Mesendoderm (in vitro differentiated cells): ENCODE data around the gene FHAD1.

Experiments
- DNase-seq: peaks from one replicate; pipeline ENCODE4 v3.0.0; 2013
- H2AK5ac ChIP-seq: 2 replicates; pipeline ENCODE4 v1.6.1; 2013; ENCODE audit warnings: low read length, inconsistent platforms
- H2BK120ac ChIP-seq: 2 replicates; pipeline ENCODE4 v1.6.1; 2013; ENCODE audit warnings: low read depth, mild to moderate bottlenecking, low read length, moderate library complexity, mixed read lengths
- H2BK15ac ChIP-seq: replicated peaks from 2 replicates; pipeline ENCODE4 v1.6.1; 2013; ENCODE audit warnings: low read depth, mild to moderate bottlenecking, moderate library complexity
- H2BK5ac ChIP-seq: 2 replicates; pipeline ENCODE4 v1.6.1; 2013; ENCODE audit warnings: low read length, inconsistent platforms
- H3K18ac ChIP-seq: 2 replicates; pipeline ENCODE4 v1.6.1; 2013; ENCODE audit warnings: mild to moderate bottlenecking, low read length, mixed read lengths
- H3K23ac ChIP-seq: one replicate; pipeline ENCODE4 v1.6.1; 2013; ENCODE audit warnings: low read length
- H3K27ac ChIP-seq: 2 replicates; pipeline ENCODE4 v1.5.1; 2013; ENCODE audit warnings: low read depth, mild to moderate bottlenecking, inconsistent platforms, low read length, moderate library complexity
- H3K27me3 ChIP-seq: 2 replicates; pipeline ENCODE4 v1.6.1; 2013; ENCODE audit warnings: low read length, control low read depth, mild to moderate bottlenecking, inconsistent platforms; ENCODE audit not compliant: insufficient read depth, poor library complexity
- H3K36me3 ChIP-seq: 2 replicates; pipeline ENCODE4 v1.6.1; 2013; ENCODE audit warnings: low read length, inconsistent platforms; ENCODE audit not compliant: control insufficient read depth, insufficient read depth
- H3K4ac ChIP-seq: one replicate; pipeline ENCODE4 v1.6.1; 2013; ENCODE audit warnings: low read depth, mild to moderate bottlenecking, low read length, moderate library complexity
- H3K4me1 ChIP-seq: 2 replicates; pipeline ENCODE4 v1.6.1; 2013; ENCODE audit warnings: low read depth, low read length, inconsistent platforms; ENCODE audit not compliant: control insufficient read depth
- H3K4me2 ChIP-seq: 2 replicates; pipeline ENCODE4 v1.6.1; 2013; ENCODE audit warnings: low read length
- H3K4me3 ChIP-seq: 2 replicates; pipeline ENCODE4 v1.5.1; 2013; ENCODE audit warnings: mild to moderate bottlenecking, low read length
- H3K56ac ChIP-seq: one replicate; pipeline ENCODE4 v1.6.1; 2013; ENCODE audit warnings: low read length
- H3K79me1 ChIP-seq: 2 replicates; pipeline ENCODE4 v1.6.1; 2013; ENCODE audit warnings: low read length, inconsistent platforms
- H3K79me2 ChIP-seq: 2 replicates; pipeline ENCODE4 v1.6.1; 2013; ENCODE audit warnings: mild to moderate bottlenecking, low read length; ENCODE audit not compliant: control insufficient read depth, insufficient read depth
- H3K9ac ChIP-seq: 2 replicates; pipeline ENCODE4 v1.6.1; 2013; ENCODE audit warnings: low read length, inconsistent platforms
- H4K5ac ChIP-seq: one replicate; pipeline ENCODE4 v1.6.1; 2013; ENCODE audit warnings: low read length
- H4K8ac ChIP-seq: one replicate; pipeline ENCODE4 v1.6.1; 2013; ENCODE audit warnings: low read depth, mild to moderate bottlenecking, control low read depth, low read length, moderate library complexity
- WGBS: extraction: QIAGEN DNeasy Blood & Tissue Kit; methylation state at CpG from one replicate; pipeline ENCODE4 v1.1.7; 2013; ENCODE audit warnings: low lambda C conversion rate, missing lambda C conversion rate; ENCODE audit not compliant: insufficient coverage; ENCODE audit errors: extremely low coverage; 5-methylcytosine and 5-hydroxymethylcytosine counted together

FHAD1 gene

GRCh38 chr1:15362096-15362736, 115.2 kb downstream of the FHAD1 start:
- Histone ChIP-seq H4K5ac (no peak overlapping the region), H3K18ac (no peak overlapping the region), H2BK15ac (no peak overlapping the region), H3K27ac (no peak overlapping the region), H2BK5ac (no peak overlapping the region), H3K36me3 (no peaks in the 10 kb centered on the region), H4K8ac (no peak overlapping the region), H3K9ac (no peak overlapping the region), H3K56ac (no peak overlapping the region), H2AK5ac (no peak overlapping the region), H3K4me2 (no peak overlapping the region), H3K23ac (no peak overlapping the region), H3K4me3 (no peak overlapping the region), H3K27me3 (no peaks in the 10 kb centered on the region), H3K79me1 (no peaks in the 10 kb centered on the region), H3K79me2 (no peaks in the 10 kb centered on the region), H2BK120ac (no peak overlapping the region), H3K4me1 (no peaks in the 10 kb centered on the region), H3K4ac (no peak overlapping the region)
- no CpG with 5 or more reads among the region's 13 CpGs for WGBS
- DNase-seq, result no peak

DNA sequence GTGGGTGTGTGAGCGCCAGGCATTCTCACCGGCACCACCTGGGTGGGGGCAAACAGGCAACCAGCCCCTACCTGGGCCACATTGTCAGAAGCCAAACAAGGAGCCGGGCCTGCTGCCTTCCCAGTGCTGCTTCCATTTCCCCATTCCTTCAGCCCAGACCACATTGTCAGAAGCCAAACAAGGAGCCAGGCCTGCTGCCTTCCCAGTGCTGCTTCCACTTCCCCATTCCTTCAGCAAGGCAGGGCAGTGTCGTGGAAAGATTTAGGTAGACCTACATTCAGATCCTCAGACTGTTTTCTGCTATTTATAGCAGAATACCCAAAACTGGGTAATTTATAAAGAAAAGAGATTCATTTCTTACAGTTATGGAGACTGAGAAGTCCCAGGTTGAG, 115.7 kb downstream of the FHAD1 start:
- H4K8ac ChIP-seq, result no peak overlapping the region
- H3K23ac ChIP-seq, result no peak overlapping the region
- no peak overlapping the region for H4K5ac ChIP-seq
- no peaks in the 10 kb centered on the region for H3K36me3 ChIP-seq
- H3K79me1 ChIP-seq, result no peaks in the 10 kb centered on the region
- no peaks in the 10 kb centered on the region for H3K79me2 ChIP-seq
- DNase-seq, result no peak
- no peak overlapping the region for H3K9ac ChIP-seq
- no peak overlapping the region for H2AK5ac ChIP-seq
- H3K27ac ChIP-seq, result no peak overlapping the region
- H3K4me3 ChIP-seq, result no peak overlapping the region
- H2BK5ac ChIP-seq, result no peak overlapping the region
- H3K56ac ChIP-seq, result no peak overlapping the region
- H2BK15ac ChIP-seq, result no peak overlapping the region
- H3K4me2 ChIP-seq, result no peak overlapping the region
- no peaks in the 10 kb centered on the region for H3K27me3 ChIP-seq
- no peaks in the 10 kb centered on the region for H3K4me1 ChIP-seq
- H3K18ac ChIP-seq, result no peak overlapping the region
- H2BK120ac ChIP-seq, result no peak overlapping the region
- H3K4ac ChIP-seq, result no peak overlapping the region
- no CpG with 5 or more reads among the region's 4 CpGs for WGBS

DNA sequence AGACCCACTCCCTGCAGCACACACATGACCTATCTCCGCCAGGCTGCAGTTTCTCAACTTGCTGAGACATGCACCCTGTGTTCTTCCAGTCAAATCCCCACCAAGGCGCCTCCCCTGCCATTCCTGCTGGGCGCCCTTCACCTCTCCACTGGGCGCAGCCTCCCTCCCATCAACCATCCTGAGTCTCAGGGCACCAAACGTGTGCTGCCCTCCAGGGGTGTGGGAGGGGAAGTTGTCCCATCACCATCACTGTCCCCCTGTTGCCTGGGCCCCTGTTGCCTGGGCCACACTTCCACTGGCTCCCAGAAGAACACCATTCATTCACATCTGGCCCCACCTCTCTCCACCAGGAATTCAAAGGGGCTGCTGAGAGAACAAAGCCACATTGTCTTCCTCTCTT, 117.7 kb downstream of the FHAD1 start:
- WGBS, result no CpG with 5 or more reads among the region's 5 CpGs
- H2BK5ac ChIP-seq, result no peak overlapping the region

GRCh38 chr1:15368888-15369287, 121.9 kb downstream of the FHAD1 start:
- no peak overlapping the region for H3K4me2 ChIP-seq
- H3K4me1 ChIP-seq, result no peaks in the 10 kb centered on the region
- H3K4me3 ChIP-seq, result no peak overlapping the region
- no peak overlapping the region for H3K23ac ChIP-seq
- no peak for DNase-seq
- no CpG with 5 or more reads among the region's 1 CpG for WGBS
- no peak overlapping the region for H3K18ac ChIP-seq
- no peak overlapping the region for H2BK120ac ChIP-seq
- H3K27me3 ChIP-seq, result no peaks in the 10 kb centered on the region
- no peaks in the 10 kb centered on the region for H3K79me1 ChIP-seq
- no peak overlapping the region for H2BK5ac ChIP-seq
- no peak overlapping the region for H4K8ac ChIP-seq
- H4K5ac ChIP-seq, result no peak overlapping the region
- no peaks in the 10 kb centered on the region for H3K79me2 ChIP-seq
- H3K4ac ChIP-seq, result no peak overlapping the region
- no peak overlapping the region for H2AK5ac ChIP-seq
- H3K56ac ChIP-seq, result no peak overlapping the region
- no peak overlapping the region for H3K27ac ChIP-seq
- H3K36me3 ChIP-seq, result no peaks in the 10 kb centered on the region
- no peak overlapping the region for H3K9ac ChIP-seq
- no peak overlapping the region for H2BK15ac ChIP-seq

More for the DNA sequence above, 117.7 kb downstream of the FHAD1 start:
- no peak overlapping the region for H3K4ac ChIP-seq
- DNase-seq, result no peak
- H3K4me3 ChIP-seq, result no peak overlapping the region
- no peaks in the 10 kb centered on the region for H3K79me2 ChIP-seq
- H3K36me3 ChIP-seq, result no peaks in the 10 kb centered on the region
- H3K79me1 ChIP-seq, result no peaks in the 10 kb centered on the region
- H3K56ac ChIP-seq, result no peak overlapping the region
- no peak overlapping the region for H3K4me2 ChIP-seq
- no peak overlapping the region for H4K5ac ChIP-seq
- no peak overlapping the region for H3K23ac ChIP-seq
- H3K27me3 ChIP-seq, result no peaks in the 10 kb centered on the region
- no peak overlapping the region for H3K9ac ChIP-seq
- H3K27ac ChIP-seq, result no peak overlapping the region
- H2AK5ac ChIP-seq, result no peak overlapping the region
- no peak overlapping the region for H3K18ac ChIP-seq
- no peak overlapping the region for H2BK120ac ChIP-seq
- H3K4me1 ChIP-seq, result no peaks in the 10 kb centered on the region
- no peak overlapping the region for H4K8ac ChIP-seq
- H2BK15ac ChIP-seq, result no peak overlapping the region

GRCh38 chr1:15370268-15370667, 123.2 kb downstream of the FHAD1 start:
- Histone ChIP-seq H3K9ac (no peak overlapping the region), H4K5ac (no peak overlapping the region), H3K79me2 (no peaks in the 10 kb centered on the region), H2BK120ac (no peak overlapping the region), H4K8ac (no peak overlapping the region), H3K23ac (no peak overlapping the region), H3K4me2 (no peak overlapping the region), H3K4me3 (no peak overlapping the region), H3K56ac (no peak overlapping the region), H2AK5ac (no peak overlapping the region), H2BK15ac (no peak overlapping the region), H3K4me1 (no peaks in the 10 kb centered on the region), H3K79me1 (no peaks in the 10 kb centered on the region), H3K27me3 (no peaks in the 10 kb centered on the region), H3K4ac (no peak overlapping the region), H3K27ac (no peak overlapping the region), H2BK5ac (no peak overlapping the region), H3K36me3 (no peaks in the 10 kb centered on the region), H3K18ac (no peak overlapping the region)
- WGBS, result no CpG with 5 or more reads among the region's 4 CpGs
- DNase-seq, result no peak
